H9 (cell line): Measurements from ENCODE around the gene ABCC11. TPM values are rescaled to one million over a fixed set of nuclear protein-coding genes. Genes with fewer than 3 reads are reported as not detected.

Experiments
- DNase-seq: peaks from one replicate; pipeline ENCODE4 v3.0.0-alpha.2; 2017
- H2AFZ ChIP-seq: one replicate; pipeline ENCODE4 v1.6.1; 2013; ENCODE audit warnings: mild to moderate bottlenecking, low read length, control low read depth, moderate library complexity
- H2AK5ac ChIP-seq: 2 replicates; pipeline ENCODE4 v1.6.1; 2013; ENCODE audit warnings: low read length, control low read depth, mixed read lengths; ENCODE audit not compliant: insufficient read length
- H2BK120ac ChIP-seq: one replicate; pipeline ENCODE4 v1.6.1; 2013; ENCODE audit warnings: low read depth, mild to moderate bottlenecking, low read length, control low read depth, inconsistent platforms; ENCODE audit not compliant: poor library complexity, severe bottlenecking
- H2BK12ac ChIP-seq: 2 replicates; pipeline ENCODE4 v1.6.1; 2013; ENCODE audit warnings: low read length, control low read depth, mixed read lengths, low read depth; ENCODE audit not compliant: insufficient read length
- H2BK15ac ChIP-seq: 2 replicates; pipeline ENCODE4 v1.6.1; 2013; ENCODE audit warnings: low read depth, low read length, control low read depth
- H2BK20ac ChIP-seq: one replicate; pipeline ENCODE4 v1.6.1; 2013; ENCODE audit warnings: low read depth, mild to moderate bottlenecking, low read length, control low read depth, inconsistent platforms; ENCODE audit not compliant: poor library complexity, severe bottlenecking
- H2BK5ac ChIP-seq: 2 replicates; pipeline ENCODE4 v1.6.1; 2013; ENCODE audit warnings: low read length, control low read depth, mixed read lengths; ENCODE audit not compliant: insufficient read length
- H3K14ac ChIP-seq: 2 replicates; pipeline ENCODE4 v1.6.1; 2013; ENCODE audit warnings: low read length, control low read depth; ENCODE audit not compliant: insufficient read depth
- H3K18ac ChIP-seq: 2 replicates; pipeline ENCODE4 v1.6.1; 2013; ENCODE audit warnings: low read depth, mild to moderate bottlenecking, mixed read lengths, low read length, control low read depth; ENCODE audit not compliant: insufficient read length
- H3K23ac ChIP-seq: 2 replicates; pipeline ENCODE4 v1.6.1; 2013; ENCODE audit warnings: low read length, control low read depth, mixed read lengths, low read depth; ENCODE audit not compliant: insufficient read length
- H3K23me2 ChIP-seq: 2 replicates; pipeline ENCODE4 v1.6.1; 2013; ENCODE audit warnings: low read depth, mild to moderate bottlenecking, mixed read lengths, low read length, control low read depth; ENCODE audit not compliant: insufficient read length, poor library complexity, severe bottlenecking
- H3K27ac ChIP-seq: 2 replicates; pipeline ENCODE4 v1.5.1; 2013; ENCODE audit warnings: low read length, control low read depth, mixed read lengths, low read depth; ENCODE audit not compliant: insufficient read length
- H3K27me3 ChIP-seq: 2 replicates; pipeline ENCODE4 v1.6.1; 2013; ENCODE audit warnings: low read length, control low read depth, inconsistent platforms; ENCODE audit not compliant: insufficient read depth
- H3K4ac ChIP-seq: 2 replicates; pipeline ENCODE4 v1.6.1; 2013; ENCODE audit warnings: low read depth, mild to moderate bottlenecking, control low read depth, inconsistent platforms, low read length, moderate library complexity
- H3K4me1 ChIP-seq: 2 replicates; pipeline ENCODE4 v1.6.1; 2013; ENCODE audit warnings: low read length, control low read depth, inconsistent platforms; ENCODE audit not compliant: insufficient read depth
- H3K4me2 ChIP-seq: 2 replicates; pipeline ENCODE4 v1.6.1; 2013; ENCODE audit warnings: low read length, control low read depth, mixed read lengths; ENCODE audit not compliant: insufficient read length, insufficient read depth
- H3K56ac ChIP-seq: 2 replicates; pipeline ENCODE4 v1.6.1; 2013; ENCODE audit warnings: low read depth, mild to moderate bottlenecking, mixed read lengths, low read length, control low read depth; ENCODE audit not compliant: insufficient read length
- H3K79me1 ChIP-seq: 2 replicates; pipeline ENCODE4 v1.6.1; 2013; ENCODE audit warnings: low read depth, mild to moderate bottlenecking, moderate library complexity, low read length, control low read depth, inconsistent platforms; ENCODE audit not compliant: insufficient read depth, poor library complexity, severe bottlenecking
- H3K79me2 ChIP-seq: 2 replicates; pipeline ENCODE4 v1.6.1; 2013; ENCODE audit warnings: low read length, control low read depth, inconsistent platforms; ENCODE audit not compliant: insufficient read depth
- H3K9ac ChIP-seq: 2 replicates; pipeline ENCODE4 v1.6.1; 2013; ENCODE audit warnings: low read length, control low read depth, mixed read lengths; ENCODE audit not compliant: insufficient read length; ENCODE audit errors: extremely low read depth
- H3K9me3 ChIP-seq: one replicate; pipeline ENCODE4 v1.6.1; 2013; ENCODE audit warnings: low read depth, low read length, inconsistent platforms; ENCODE audit not compliant: control insufficient read depth
- H3T11ph ChIP-seq: one replicate; pipeline ENCODE4 v1.6.1; 2013; ENCODE audit warnings: mild to moderate bottlenecking, low read length, control low read depth, inconsistent platforms
- H4K20me1 ChIP-seq: one replicate; pipeline ENCODE4 v1.6.1; 2013; ENCODE audit not compliant: control insufficient read depth, insufficient read length, insufficient read depth
- H4K5ac ChIP-seq: 2 replicates; pipeline ENCODE4 v1.6.1; 2013; ENCODE audit warnings: low read depth, mild to moderate bottlenecking, mixed read lengths, low read length, control low read depth; ENCODE audit not compliant: insufficient read length
- H4K8ac ChIP-seq: replicated peaks from 2 replicates; pipeline ENCODE4 v1.6.1; 2013; ENCODE audit warnings: low read length, control low read depth, mixed read lengths, low read depth; ENCODE audit not compliant: insufficient read length
- H4K91ac ChIP-seq: 2 replicates; pipeline ENCODE4 v1.6.1; 2013; ENCODE audit warnings: low read depth, mild to moderate bottlenecking, moderate library complexity, mixed read lengths, low read length, control low read depth; ENCODE audit not compliant: insufficient read length
- H3K27ac Mint-ChIP-seq, 3 experiments: 2 replicates in 2 of 3; 3 replicates in 1 of 3; pipeline ENCODE4 v1.8.0; 2020 to 2021; ENCODE audit warnings: mixed read lengths in 3 of 3, mild to moderate bottlenecking in 1 of 3, moderate library complexity in 1 of 3
- H3K27me3 Mint-ChIP-seq: 2 replicates; pipeline ENCODE4 v1.8.0; 2021; ENCODE audit warnings: low read depth, mild to moderate bottlenecking, moderate library complexity, mixed read lengths
- H3K36me3 Mint-ChIP-seq, 3 experiments: 2 replicates in 2 of 3; 3 replicates in 1 of 3; pipeline ENCODE4 v1.8.0; 2020 to 2021; ENCODE audit warnings: low read depth in 3 of 3, mixed read lengths in 3 of 3; ENCODE audit not compliant: insufficient read depth in 1 of 3
- H3K4me1 Mint-ChIP-seq, 2 experiments: 2 replicates each; pipeline ENCODE4 v1.8.0; 2020; ENCODE audit warnings: mixed read lengths in 2 of 2
- H3K4me3 Mint-ChIP-seq, 2 experiments: 2 replicates in 1 of 2; 3 replicates in 1 of 2; pipeline ENCODE4 v1.8.0; 2020 to 2021; ENCODE audit warnings: mild to moderate bottlenecking in 2 of 2, mixed read lengths in 2 of 2, moderate library complexity in 1 of 2
- H3K9me3 Mint-ChIP-seq, 2 experiments: 2 replicates in 1 of 2; 3 replicates in 1 of 2; pipeline ENCODE4 v1.8.0; 2020; ENCODE audit warnings: mild to moderate bottlenecking in 2 of 2, mixed read lengths in 2 of 2, moderate library complexity in 1 of 2
- WGBS: extraction: QIAGEN DNeasy Blood & Tissue Kit; methylation state at CpG from one replicate; pipeline ENCODE4 v1.1.7; 2013; ENCODE audit warnings: missing lambda C conversion rate, low lambda C conversion rate, mixed read lengths; ENCODE audit not compliant: insufficient read length; ENCODE audit errors: extremely low coverage; 5-methylcytosine and 5-hydroxymethylcytosine counted together
- total RNA-seq: library from RNA; stranded (reverse); gene quantifications from 2 replicates; pipeline ENCODE4 v1.2.1, GENCODE V29; 2021
- TF ChIP-seq, protein P1 (sequence below): fragments of 200-600 bp; sonication (generic); conservative IDR thresholded peaks from 3 replicates; pipeline ENCODE4 v1.8.0; 2021; ENCODE audit warnings: antibody characterized with exemption, mild to moderate bottlenecking

The ABCC11 gene
- total RNA-seq, 1 experiment from 2014 or later = 0.33 TPM

DNA sequence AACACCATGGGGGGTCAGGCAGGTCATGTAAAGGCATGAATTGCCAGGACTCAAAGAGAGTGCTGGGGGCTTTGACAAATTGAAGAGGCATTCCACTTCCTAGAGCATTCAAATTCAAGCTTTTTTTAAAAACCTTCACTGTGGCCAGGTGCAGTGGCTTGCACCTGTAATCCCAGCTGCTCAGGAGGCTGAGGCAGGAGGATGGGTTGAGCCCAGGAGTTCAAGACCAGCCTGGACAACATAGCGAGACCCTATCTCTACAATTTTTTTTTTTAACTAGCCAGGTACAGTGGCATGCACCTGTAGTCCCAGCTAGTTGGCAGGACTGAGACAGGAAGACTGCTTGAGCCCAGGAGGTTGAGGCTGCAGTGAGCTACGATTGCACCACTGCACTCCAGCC is 108.8 kb downstream of the ABCC11 start:
- H2BK20ac ChIP-seq = no peak overlapping the region
- no peak overlapping the region for H4K91ac ChIP-seq
- H2AK5ac ChIP-seq = no peak overlapping the region
- H3K23me2 ChIP-seq = no peaks in the 10 kb centered on the region
- Mint-ChIP-seq H3K27ac (no peak overlapping the region), H3K9me3 (no peaks in the 10 kb centered on the region; a peak in 2 of 5 replicates), H3K4me1 (peaks cover 5% of the 10 kb centered on the region in 2 experiments), H3K36me3 (peaks cover 0 to 1% (median 0%) of the 10 kb centered on the region in 3 experiments; a peak in 1 of 7 replicates), H3K4me3 (no peak overlapping the region), H3K27me3 (no peaks in the 10 kb centered on the region; the same call in 1 of the 2 replicates)
- H3K79me2 ChIP-seq = no peaks in the 10 kb centered on the region
- H3K4me1 ChIP-seq = no peaks in the 10 kb centered on the region
- H3K27me3 ChIP-seq = no peaks in the 10 kb centered on the region
- no peak overlapping the region for H3T11ph ChIP-seq
- no peaks in the 10 kb centered on the region for H3K9me3 ChIP-seq
- TF ChIP-seq, protein P1, sequence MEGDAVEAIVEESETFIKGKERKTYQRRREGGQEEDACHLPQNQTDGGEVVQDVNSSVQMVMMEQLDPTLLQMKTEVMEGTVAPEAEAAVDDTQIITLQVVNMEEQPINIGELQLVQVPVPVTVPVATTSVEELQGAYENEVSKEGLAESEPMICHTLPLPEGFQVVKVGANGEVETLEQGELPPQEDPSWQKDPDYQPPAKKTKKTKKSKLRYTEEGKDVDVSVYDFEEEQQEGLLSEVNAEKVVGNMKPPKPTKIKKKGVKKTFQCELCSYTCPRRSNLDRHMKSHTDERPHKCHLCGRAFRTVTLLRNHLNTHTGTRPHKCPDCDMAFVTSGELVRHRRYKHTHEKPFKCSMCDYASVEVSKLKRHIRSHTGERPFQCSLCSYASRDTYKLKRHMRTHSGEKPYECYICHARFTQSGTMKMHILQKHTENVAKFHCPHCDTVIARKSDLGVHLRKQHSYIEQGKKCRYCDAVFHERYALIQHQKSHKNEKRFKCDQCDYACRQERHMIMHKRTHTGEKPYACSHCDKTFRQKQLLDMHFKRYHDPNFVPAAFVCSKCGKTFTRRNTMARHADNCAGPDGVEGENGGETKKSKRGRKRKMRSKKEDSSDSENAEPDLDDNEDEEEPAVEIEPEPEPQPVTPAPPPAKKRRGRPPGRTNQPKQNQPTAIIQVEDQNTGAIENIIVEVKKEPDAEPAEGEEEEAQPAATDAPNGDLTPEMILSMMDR = no peak
- H3K27ac ChIP-seq = no peak overlapping the region
- H2BK15ac ChIP-seq = no peak overlapping the region
- H2BK120ac ChIP-seq = no peak overlapping the region
- H3K9ac ChIP-seq = no peak overlapping the region
- no peak overlapping the region for H3K4ac ChIP-seq
- H3K4me2 ChIP-seq = no peak overlapping the region
- no CpG with 5 or more reads among the region's 2 CpGs for WGBS
- no peak overlapping the region for H3K14ac ChIP-seq
- no peaks in the 10 kb centered on the region for H4K20me1 ChIP-seq
- no peak for DNase-seq
- no peak overlapping the region for H2BK12ac ChIP-seq
- no peak overlapping the region for H4K8ac ChIP-seq
- no peak overlapping the region for H4K5ac ChIP-seq
- H2BK5ac ChIP-seq = no peak overlapping the region
- H3K56ac ChIP-seq = no peak overlapping the region
- H3K23ac ChIP-seq = no peak overlapping the region
- no peak overlapping the region for H3K18ac ChIP-seq
- no peaks in the 10 kb centered on the region for H3K79me1 ChIP-seq
- no peak overlapping the region for H2AFZ ChIP-seq
